HG03520 (cell line): ENCODE data around the gene PSD.
A peak's percentile ranks its signal among the peaks of the same experiment; 100 is the strongest.

Experiments used
- ATAC-seq: cut with Tn5 transposase; IDR thresholded peaks from one replicate; pipeline ENCODE4 v1.9.1; 2021; ENCODE audit warnings: mild to moderate bottlenecking, moderate library complexity; ENCODE audit not compliant: unreplicated experiment

The PSD gene

DNA sequence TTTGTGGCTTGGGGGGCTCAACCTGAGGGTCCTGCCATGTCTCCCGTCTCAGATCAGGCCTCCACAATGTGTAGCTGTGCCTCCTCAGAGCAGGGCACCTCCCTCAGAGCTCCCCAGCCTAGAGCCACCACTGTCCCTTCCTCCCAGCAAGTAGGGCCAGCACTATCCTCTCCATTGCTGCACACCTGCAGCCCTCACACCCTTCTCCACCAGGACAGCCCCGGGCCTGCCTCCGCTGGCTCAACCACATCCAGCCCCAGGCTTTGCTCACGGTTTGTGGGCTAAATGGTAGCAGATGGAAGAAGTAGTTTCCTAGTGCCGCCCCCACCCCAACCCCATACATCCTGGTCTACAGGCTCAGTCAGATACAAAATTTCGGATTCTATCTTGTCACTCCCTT lies 13.0 kb downstream of the PSD start:
- no peak for ATAC-seq

DNA sequence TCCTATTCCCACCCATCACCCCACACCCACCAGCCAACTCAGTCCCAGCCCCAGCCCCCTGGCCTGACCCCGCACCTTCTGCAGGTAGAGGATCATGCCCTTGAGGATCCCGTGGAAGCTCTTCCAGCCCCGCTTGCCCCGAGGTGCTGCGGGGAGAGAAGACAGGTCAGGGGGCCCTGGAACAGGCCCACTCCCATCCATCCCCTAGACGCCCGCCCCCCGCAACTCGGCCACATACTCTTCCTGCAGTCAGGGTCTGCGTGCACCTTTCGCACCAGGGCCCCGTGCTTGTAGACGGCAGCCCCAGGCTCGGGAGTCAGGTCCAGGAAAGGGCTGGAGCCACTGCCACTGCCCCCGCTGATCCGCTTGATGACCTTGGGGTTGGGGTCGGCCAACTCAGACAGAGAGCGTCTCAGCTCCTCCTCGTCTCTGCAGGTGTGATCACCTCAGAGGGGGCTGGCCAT lies 13.4 kb downstream of the PSD start:
- ATAC-seq: no peak

DNA sequence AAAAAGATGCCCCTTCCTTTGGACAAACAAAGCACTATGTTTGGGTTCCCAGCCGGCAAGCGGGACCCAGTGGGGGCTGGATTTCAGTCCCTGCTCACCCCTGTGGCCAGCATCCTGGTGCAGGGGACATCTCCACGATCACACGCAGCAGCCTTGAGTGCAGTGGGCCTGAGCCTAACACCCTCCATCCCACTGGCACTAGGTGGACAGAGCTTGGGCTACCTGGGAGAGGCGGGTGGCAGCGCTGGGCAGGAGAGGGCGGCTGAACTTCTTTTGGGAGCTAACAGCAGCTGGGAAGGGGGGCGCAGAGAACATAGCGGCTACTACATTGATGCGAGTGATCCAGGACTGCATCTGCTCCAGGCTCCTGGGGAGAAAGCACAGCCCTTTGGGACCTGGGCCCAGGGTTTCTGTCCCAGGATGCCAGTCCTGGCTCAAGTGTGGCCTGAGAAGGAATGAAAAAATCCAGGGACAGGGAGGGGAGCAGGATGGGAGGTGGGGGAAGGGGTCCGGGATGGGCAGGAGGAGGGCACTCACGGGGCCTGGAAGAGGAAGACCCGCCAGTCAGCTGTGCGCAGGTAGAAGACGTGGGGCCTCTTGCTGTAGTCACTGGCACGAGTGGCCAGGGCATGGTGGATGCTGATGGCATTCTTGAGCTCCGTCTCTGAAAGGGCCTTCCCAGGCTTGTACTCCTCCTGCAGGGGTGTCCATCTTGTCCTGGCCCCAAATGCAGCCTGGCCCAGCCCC lies 14.1 kb downstream of the PSD start:
- no peak for ATAC-seq

DNA sequence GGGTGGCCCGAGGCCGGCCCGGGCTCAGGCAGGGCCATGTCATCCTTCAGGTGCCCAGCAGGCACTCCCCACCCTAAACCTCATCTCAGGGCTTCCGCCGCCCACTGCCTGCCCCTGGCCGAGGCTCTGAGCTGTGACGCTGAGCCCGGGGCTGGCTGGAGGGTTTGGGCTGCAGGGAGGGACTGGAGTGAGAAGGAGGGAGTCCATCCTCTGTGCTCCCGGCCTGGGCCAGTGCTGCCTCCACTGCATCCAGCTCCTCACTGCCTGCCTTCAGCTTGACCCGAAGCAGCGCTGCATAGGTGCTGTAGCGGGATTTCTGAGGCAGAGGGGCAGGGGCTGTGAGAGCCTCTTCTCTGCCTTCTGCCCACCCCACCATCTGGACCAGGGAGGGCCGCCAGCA lies 15.5 kb downstream of the PSD start:
- no peak for ATAC-seq

DNA sequence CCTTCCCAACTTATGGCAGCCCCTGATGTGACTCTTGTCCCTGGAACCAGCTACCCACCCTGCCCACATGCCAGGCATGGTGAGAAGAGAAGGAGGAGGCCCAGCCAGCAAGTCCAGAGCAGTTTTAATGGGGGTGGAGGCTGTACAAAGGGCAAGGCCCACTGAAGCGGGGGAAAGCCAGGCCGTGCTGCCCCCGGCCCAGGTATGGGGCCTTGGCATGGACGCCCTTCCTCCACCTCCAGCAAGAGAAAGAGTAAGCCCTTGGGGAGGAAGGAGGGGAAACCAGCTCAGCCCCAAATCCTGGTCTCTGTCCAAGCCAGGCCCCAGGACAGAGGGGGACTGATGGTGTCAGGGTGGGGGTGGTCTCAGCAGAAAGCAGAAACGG lies 16.1 kb downstream of the PSD start:
- ATAC-seq: no peak

DNA sequence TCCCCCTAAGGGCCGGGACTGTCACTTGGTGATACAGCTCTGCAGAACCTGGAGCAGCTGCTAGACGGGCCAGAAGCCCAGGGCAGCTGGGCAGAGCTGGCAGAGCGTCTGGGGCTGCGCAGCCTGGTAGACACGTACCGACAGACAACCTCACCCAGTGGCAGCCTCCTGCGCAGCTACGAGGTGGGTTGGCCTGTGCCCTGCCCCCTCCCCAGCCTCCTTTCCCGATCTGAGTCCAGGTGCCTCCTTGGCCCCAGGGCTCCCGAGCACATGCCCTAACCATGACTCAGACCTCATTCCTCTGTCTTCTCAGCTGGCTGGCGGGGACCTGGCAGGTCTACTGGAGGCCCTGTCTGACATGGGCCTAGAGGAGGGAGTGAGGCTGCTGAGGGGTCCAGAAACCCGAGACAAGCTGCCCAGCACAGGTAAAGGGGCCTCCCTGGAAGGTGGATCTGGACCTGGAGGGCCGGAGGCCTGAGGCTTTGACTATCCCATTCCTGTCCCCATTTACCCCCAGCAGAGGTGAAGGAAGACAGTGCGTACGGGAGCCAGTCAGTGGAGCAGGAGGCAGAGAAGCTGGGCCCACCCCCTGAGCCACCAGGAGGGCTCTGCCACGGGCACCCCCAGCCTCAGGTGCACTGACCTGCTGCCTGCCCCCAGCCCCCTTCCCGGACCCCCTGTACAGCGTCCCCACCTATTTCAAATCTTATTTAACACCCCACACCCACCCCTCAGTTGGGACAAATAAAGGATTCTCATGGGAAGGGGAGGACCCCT lies 16.7 kb downstream of the PSD start:
- ATAC-seq: no peak

DNA sequence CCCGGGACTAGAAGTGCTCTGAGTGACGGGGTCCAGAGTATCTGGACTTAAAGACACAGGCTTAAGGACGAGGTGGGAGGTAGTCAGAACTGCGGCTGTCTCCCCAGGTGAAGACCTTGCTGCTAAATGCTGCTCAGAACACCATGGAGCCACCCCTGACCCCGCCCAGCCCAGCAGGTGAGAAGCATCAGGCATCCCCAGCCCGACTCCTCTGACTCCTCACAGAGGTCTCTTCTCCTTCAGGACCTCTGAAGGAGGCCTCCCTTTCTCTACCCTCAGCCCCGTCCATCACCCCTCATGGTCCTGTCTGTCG lies 17.3 kb downstream of the PSD start:
- no peak for ATAC-seq

DNA sequence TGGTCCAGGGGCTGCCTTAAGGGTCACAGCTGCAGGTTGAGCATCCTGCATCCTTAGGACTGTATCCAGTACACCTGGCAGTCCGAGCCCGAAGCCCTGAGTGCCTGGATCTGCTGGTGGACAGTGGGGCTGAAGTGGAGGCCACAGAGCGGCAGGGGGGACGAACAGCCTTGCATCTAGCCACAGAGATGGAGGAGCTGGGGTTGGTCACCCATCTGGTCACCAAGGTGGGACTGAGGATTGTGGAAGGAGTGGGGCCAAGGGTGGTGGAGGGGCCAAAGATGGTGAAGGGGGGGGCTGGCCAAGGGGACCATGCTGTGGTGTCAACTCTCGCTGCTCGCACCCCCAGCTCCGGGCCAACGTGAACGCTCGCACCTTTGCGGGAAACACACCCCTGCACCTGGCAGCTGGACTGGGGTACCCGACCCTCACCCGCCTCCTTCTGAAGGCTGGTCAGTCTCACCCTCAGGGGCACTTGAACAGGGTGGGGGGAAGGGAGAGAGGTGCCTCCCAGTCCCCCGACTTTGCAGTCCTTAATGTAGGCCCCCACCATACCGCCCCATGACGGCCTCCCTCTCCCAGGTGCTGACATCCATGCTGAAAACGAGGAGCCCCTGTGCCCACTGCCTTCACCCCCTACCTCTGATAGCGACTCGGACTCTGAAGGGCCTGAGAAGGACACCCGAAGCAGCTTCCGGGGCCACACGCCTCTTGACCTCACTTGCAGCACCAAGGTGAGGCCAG lies 17.8 kb downstream of the PSD start:
- ATAC-seq: no peak

DNA sequence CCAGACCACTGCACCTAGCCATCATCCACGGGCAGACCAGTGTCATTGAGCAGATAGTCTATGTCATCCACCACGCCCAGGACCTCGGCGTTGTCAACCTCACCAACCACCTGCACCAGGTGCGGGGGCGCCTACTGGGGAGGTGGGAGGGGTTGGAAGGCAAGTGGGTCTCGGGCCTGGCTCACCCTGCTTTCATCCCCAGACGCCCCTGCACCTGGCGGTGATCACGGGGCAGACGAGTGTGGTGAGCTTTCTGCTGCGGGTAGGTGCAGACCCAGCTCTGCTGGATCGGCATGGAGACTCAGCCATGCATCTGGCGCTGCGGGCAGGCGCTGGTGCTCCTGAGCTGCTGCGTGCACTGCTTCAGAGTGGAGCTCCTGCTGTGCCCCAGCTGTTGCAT lies 18.5 kb downstream of the PSD start:
- no peak for ATAC-seq

DNA sequence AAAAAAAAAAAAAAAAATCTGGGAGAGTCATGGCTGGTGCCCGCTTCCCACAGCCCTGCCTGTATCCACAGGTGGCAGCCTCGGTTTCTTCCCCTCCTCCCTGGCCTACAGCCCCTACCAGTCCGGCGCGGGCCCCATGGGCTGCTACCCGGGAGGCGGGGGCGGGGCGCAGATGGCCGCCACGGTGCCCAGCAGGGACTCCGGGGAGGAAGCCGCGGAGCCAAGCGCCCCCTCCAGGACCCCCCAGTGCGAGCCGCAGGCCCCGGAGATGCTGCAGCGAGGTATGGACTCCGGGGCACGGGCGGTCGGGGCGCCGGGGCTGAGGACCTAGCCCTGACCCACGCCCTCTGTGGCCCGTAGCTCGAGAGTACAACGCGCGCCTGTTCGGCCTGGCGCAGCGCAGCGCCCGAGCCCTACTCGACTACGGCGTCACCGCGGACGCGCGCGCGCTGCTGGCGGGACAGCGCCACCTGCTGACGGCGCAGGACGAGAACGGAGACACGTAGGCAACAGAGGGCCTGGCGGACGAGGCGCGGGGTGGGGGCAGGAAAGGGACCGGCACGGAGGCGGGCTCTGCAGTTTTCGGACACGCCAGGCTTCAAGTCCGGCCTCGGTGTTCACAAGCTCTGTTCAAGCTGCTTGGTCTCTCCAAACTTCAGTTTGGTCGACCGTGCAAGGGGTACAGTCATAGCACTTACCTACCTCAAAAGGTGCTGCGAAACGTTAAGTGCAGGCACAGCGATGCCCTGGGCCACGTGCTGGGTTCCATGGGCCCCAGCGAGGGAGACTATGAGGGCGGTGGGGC lies 19.2 kb downstream of the PSD start:
- ATAC-seq: peak; percentile 46

DNA sequence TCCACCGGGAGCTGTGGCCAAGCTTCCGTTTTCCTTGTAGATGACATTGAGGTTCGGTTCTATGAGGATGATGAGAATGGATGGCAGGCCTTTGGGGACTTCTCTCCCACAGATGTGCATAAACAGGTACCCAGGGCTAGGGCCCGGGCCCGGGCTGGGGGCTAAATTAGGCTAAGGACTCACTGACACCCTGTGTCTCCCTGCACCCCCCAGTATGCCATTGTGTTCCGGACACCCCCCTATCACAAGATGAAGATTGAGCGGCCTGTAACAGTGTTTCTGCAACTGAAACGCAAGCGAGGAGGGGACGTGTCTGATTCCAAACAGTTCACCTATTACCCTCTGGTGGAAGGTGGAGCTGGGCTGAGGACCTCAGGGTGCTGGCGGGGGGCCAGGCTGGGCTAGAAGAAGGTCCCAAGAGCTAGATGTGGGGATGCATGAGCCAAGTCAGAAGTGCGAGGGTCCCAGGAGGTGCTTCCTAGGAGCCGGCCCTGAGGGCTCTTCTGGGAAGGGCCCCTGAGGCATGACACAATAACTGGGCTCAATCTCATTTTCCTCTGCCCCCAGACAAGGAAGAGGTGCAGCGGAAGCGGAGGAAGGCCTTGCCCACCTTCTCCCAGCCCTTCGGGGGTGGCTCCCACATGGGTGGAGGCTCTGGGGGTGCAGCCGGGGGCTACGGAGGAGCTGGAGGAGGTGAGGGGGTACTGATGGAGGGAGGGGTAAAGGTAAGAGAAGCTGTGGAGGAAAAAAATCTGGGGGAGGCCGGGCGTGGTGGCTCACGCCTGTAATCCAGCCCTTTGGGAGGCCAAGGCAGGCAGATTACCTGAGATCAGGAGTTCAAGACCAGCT lies 20.2 kb downstream of the PSD start:
- no peak for ATAC-seq

DNA sequence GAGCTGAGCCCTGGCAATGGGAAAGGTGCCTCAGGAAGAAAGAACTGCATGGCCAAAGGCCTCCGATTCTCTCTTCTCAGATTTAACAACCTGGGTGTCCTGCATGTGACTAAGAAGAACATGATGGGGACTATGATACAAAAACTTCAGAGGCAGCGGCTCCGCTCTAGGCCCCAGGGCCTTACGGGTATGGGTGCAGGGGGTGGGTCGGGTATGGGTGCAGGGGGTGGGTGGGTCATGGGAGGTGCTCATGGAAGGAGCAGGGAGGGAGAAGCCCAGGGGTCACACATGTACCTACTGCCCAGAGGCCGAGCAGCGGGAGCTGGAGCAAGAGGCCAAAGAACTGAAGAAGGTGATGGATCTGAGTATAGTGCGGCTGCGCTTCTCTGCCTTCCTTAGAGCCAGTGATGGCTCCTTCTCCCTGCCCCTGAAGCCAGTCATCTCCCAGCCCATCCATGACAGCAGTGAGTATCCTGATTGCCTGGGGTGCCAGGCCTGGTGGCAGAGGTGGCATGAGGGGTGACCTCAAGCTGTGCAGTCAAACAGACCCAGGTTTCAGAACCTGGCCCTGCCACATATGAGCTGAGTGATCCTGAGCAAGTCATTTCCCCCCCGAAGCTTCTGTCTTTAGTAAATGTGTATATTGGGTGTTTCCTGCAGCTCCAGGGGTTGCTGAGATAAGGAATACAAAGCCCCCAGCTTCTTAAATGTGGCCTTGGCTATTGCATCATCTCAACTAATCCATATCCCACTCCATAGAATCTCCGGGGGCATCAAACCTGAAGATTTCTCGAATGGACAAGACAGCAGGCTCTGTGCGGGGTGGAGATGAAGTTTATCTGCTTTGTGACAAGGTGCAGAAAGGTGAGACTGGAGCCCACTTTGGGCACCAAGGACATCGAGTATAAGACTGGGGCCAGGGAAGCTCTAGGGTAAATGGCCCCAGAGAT lies 21.1 kb downstream of the PSD start:
- no peak for ATAC-seq

DNA sequence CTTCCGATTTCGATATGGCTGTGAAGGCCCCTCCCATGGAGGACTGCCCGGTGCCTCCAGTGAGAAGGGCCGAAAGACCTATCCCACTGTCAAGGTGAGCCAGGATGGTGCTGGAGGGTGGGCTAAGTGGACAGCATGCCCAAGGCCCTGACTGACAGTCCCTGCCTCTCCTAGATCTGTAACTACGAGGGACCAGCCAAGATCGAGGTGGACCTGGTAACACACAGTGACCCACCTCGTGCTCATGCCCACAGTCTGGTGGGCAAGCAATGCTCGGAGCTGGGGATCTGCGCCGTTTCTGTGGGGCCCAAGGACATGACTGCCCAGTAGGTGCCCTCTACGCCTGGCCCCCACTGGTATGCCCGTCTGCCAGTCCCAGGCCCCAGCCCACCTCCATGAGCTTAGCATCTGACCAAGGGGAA lies 21.8 kb downstream of the PSD start:
- ATAC-seq: no peak

DNA sequence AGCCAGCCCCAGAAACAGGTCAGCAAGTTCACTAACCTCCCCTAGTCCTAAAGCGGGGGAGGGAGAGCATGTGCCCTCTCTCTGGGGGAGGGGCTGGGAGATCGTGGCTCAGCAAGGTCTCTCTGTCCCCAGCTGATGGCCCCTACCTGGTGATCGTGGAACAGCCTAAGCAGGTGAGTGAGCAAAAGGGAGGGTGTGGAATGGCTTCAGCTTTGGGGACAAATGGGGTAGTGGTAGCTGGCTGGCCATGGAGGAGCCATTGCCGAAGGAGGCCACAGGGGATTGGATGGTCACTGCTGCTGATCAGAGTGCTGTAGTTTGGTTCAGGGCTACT lies 22.3 kb downstream of the PSD start:
- ATAC-seq: no peak

DNA sequence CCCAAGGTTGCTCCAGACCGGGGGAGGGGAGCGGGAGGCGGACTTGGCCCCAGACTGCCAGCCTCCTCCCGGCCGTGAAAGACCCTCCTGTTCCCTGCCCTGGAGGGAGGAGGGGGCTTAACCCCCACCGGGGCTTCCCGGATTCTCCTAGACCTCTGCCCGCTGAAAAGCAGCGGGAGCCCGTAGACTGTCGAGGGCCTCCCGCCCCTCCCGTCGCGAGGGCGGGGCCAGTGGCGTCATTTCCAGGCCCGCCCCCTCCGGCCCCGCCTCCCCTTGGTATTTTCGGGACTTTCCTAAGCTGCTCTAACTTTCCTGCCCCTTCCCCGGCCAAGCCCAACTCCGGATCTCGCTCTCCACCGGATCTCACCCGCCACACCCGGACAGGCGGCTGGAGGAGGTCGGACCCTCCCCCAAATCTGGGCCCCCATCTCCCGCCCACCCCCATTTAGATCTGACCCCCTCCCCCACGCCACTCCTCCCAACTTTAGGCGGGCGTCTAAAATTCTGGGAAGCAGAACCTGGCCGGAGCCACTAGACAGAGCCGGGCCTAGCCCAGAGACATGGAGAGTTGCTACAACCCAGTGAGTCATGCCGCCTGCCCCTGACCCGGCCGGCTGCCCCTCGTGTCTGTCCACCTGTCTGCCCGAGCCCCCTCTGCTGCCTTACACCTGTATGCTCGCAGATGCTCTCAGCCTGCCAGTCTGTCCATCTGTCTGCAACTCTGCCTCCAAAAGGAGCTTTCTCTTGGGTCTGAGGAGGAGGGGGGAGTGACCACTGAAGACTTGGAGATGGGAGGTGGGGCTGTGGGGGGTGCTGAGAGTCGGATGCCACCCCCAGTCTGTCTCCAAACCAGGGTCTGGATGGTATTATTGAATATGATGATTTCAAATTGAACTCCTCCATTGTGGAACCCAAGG lies 22.9 kb downstream of the PSD start, which contains the start of gene NFKB2:
TSS of gene NFKB2 (plus strand) at position 306 of the 917 bp plus-strand sequence. CDS start at position 561, 255 bp downstream.
- no peak for ATAC-seq

DNA sequence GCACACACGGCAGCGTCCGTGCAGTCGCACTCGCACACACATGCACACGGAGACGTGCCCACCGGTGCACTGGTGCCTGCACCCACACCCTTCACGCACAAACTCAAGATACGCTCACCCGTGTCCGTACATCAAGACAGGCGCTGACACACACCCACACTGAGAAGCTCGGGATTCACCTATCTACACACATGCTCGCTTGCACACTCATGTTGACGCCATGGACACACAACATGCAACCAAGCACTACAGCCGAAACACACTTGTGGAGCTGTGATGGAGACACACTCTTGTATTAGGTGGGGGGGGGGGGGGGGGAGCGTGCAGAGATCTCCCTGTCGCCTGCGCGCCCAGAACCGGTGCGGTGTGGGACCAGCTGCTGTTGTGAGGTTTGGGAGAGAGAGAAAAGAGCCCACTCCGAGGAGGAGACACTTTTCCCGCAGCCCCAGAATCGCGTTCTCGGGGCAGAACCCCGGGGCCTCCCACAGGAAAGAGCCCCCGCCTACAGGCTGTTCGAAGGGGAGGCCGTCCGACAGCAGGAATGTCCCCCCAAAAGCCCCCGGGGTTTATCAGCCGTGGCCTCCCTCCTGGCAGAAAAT lies 23.7 kb downstream of the PSD start:
- no peak for ATAC-seq

DNA sequence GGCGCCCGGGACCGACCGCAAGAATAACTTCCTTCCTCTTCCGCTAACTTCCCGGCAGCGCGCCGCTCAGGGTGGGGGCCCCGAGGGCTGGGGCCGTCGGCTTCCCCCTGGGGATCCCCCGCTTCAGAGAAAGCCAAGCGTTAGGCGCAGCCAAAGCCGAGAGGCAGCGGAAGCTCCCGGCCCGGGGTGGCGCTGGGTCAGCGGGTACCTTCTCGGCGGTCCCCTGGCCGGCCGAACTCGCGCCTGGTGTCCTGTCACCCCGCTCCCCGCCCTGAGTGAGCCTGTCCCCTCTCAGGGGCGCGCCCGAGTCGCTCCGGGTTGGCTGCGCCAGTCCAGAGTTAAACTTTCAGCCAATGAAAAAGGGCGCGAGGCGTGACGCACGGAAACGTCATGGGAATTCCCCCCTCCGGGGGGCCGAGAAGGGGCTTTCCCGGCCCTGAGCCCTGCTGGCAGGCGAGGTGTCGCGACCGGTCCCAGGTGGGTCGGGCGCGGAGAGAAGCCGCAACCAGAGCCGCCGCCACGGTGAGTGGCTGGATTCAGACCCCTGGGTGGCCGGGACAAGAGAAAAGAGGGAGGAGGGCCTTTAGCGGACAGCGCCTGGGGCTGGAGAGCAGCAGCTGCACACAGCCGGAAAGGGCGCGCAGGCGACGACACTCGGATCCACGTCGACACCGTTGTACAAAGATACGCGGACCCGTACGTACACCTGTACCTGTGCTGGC lies 24.3 kb downstream of the PSD start:
- peak; percentile 76 for ATAC-seq
